Amniotic stem cell (primary cell): ENCODE results near the gene FAM9B.

Experiments used
- DNase-seq: peaks from one replicate; lab custom pipeline; 2025; lab: John Stamatoyannopoulos, UW

The FAM9B gene

GRCh38 chrX:8980756-8981155 lies 53.2 kb downstream of the FAM9B start:
- no peak for DNase-seq
